Parathyroid adenoma (tissue), 2 donors: ENCODE measurements around the gene HDAC2.
"Not testable (repeated sequence)": the region's sequence is repeated elsewhere in the genome, so short reads cannot be mapped to it uniquely, and the experiment has no call there.

Experiments
- H2AFZ ChIP-seq: fragments of 300-600 bp; sonication (generic); one replicate; pipeline ENCODE4 v1.7.0; 2017; ENCODE audit warnings: antibody characterized with exemption, mild to moderate bottlenecking
- H3K27ac ChIP-seq: fragments of 300-600 bp; sonication (generic); one replicate; pipeline ENCODE4 v1.7.0; 2017
- H3K27me3 ChIP-seq: fragments of 300-600 bp; sonication (generic); one replicate; pipeline ENCODE4 v1.7.0; 2017; ENCODE audit warnings: low read length; ENCODE audit not compliant: control insufficient read depth, insufficient read depth
- H3K36me3 ChIP-seq: fragments of 300-600 bp; sonication (generic); one replicate; pipeline ENCODE4 v1.7.0; 2017; ENCODE audit warnings: low read length; ENCODE audit not compliant: control insufficient read depth, insufficient read depth
- H3K4me1 ChIP-seq: fragments of 300-600 bp; sonication (generic); one replicate; pipeline ENCODE4 v1.7.0; 2017; ENCODE audit warnings: control low read depth
- H3K4me2 ChIP-seq: fragments of 300-600 bp; sonication (generic); one replicate; pipeline ENCODE4 v1.7.0; 2017; ENCODE audit warnings: low read length
- H3K4me3 ChIP-seq: fragments of 300-600 bp; sonication (generic); one replicate; pipeline ENCODE4 v1.7.0; 2017; ENCODE audit warnings: low read depth, low read length
- H3K79me2 ChIP-seq: fragments of 300-600 bp; sonication (generic); one replicate; pipeline ENCODE4 v1.7.0; 2017; ENCODE audit warnings: control low read depth
- H3K9ac ChIP-seq: fragments of 300-600 bp; sonication (generic); one replicate; pipeline ENCODE4 v1.7.0; 2017; ENCODE audit warnings: mild to moderate bottlenecking
- H3K9me3 ChIP-seq: fragments of 300-600 bp; sonication (generic); one replicate; pipeline ENCODE4 v1.7.0; 2017; ENCODE audit warnings: low read length; ENCODE audit not compliant: control insufficient read depth
- TF ChIP-seq, protein P1 (sequence below): fragments of 300-600 bp; sonication (generic); IDR thresholded peaks from one replicate; pipeline ENCODE4 v1.7.0; 2017; ENCODE audit warnings: antibody characterized with exemption, mild to moderate bottlenecking
- donor health status: primary hyperparathyroidism.

Gene HDAC2

DNA sequence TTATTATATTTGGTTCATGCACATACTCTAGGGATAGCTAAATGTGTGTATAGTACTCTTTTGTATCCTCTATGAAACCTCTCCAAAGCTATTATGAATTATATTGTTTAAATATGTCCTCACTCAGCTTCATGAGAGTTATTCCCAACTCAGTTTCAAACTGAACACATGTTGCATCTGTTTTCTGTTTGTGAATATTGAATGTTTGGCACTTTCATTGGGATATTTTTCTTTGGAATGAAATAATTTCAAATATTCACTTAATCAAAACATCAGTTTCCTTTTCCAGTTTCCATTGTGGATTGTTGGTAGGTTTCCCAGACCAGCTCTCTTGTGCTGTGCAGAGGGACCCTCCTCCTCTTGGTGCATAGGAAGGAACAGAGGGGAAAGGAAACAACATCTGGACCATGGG lies 46.6 kb downstream of the HDAC2 start:
- Histone ChIP-seq H3K9me3 (no peaks in the 10 kb centered on the region), H3K4me2 (no peak overlapping the region), H3K4me3 (no peak overlapping the region), H3K79me2 (no peaks in the 10 kb centered on the region), H3K4me1 (no peaks in the 10 kb centered on the region), H2AFZ (no peak overlapping the region), H3K27me3 (no peaks in the 10 kb centered on the region), H3K36me3 (no peaks in the 10 kb centered on the region), H3K27ac (no peak overlapping the region), H3K9ac (no peak overlapping the region)
- TF ChIP-seq, protein P1, sequence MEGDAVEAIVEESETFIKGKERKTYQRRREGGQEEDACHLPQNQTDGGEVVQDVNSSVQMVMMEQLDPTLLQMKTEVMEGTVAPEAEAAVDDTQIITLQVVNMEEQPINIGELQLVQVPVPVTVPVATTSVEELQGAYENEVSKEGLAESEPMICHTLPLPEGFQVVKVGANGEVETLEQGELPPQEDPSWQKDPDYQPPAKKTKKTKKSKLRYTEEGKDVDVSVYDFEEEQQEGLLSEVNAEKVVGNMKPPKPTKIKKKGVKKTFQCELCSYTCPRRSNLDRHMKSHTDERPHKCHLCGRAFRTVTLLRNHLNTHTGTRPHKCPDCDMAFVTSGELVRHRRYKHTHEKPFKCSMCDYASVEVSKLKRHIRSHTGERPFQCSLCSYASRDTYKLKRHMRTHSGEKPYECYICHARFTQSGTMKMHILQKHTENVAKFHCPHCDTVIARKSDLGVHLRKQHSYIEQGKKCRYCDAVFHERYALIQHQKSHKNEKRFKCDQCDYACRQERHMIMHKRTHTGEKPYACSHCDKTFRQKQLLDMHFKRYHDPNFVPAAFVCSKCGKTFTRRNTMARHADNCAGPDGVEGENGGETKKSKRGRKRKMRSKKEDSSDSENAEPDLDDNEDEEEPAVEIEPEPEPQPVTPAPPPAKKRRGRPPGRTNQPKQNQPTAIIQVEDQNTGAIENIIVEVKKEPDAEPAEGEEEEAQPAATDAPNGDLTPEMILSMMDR = no peak

DNA sequence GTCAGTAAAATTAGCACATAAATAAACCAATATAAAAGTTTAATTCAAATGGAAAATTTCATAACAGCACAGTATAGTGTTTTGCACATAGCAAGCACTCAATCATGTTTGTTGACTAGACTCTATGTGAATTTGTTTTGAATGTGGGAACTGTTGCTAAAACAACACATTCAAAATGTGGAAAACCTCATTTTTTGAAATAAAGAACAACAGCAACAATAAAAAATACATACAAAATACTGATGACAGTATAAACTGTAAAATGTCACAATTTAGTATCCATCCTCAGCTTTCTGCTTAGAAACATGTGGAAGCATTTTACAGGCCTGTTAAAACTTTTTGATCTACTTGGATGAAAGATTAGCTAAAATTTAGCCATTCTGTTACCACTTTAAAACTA lies 47.4 kb downstream of the HDAC2 start:
- Histone ChIP-seq H3K36me3 (no peaks in the 10 kb centered on the region), H3K4me1 (no peaks in the 10 kb centered on the region), H3K9ac (no peak overlapping the region), H2AFZ (no peak overlapping the region), H3K79me2 (no peaks in the 10 kb centered on the region), H3K4me2 (no peak overlapping the region), H3K27ac (no peak overlapping the region), H3K27me3 (no peaks in the 10 kb centered on the region), H3K4me3 (no peak overlapping the region), H3K9me3 (no peaks in the 10 kb centered on the region)
- TF ChIP-seq, protein P1 = no peak

DNA sequence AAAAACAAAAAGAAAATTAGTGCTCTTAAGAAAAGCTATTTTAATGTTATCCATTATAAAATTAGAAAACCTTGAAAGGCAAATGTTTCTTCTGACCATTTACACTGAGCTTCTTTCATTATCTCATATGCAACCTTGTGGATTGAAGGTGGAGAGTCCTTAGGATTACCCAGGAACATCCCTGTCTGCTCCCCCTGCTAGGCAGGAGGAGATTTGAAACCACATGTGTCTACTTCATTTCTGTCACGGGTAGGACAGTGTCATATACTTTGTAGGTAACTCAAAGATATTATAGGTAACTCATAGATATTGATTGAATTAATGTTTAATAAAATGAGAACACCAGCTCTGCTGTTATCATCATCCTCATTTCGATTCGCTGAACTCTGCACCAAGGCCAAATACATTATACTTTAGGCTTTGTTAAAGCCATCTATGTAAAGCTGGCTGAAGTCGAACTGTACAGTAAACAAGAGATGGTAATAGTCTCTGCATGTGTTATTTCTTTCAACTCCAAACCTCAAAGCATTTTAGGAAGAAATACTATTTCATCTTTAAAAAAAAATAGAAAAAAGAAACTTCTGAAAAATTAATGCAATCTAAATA lies 49.5 kb downstream of the HDAC2 start:
- Histone ChIP-seq H3K4me3 (no peak overlapping the region), H3K9ac (no peak overlapping the region), H3K36me3 (no peaks in the 10 kb centered on the region), H3K4me2 (no peak overlapping the region), H3K9me3 (no peaks in the 10 kb centered on the region), H3K4me1 (no peaks in the 10 kb centered on the region), H3K79me2 (no peaks in the 10 kb centered on the region), H2AFZ (no peak overlapping the region), H3K27me3 (no peaks in the 10 kb centered on the region), H3K27ac (no peak overlapping the region)
- TF ChIP-seq, protein P1 = no peak

DNA sequence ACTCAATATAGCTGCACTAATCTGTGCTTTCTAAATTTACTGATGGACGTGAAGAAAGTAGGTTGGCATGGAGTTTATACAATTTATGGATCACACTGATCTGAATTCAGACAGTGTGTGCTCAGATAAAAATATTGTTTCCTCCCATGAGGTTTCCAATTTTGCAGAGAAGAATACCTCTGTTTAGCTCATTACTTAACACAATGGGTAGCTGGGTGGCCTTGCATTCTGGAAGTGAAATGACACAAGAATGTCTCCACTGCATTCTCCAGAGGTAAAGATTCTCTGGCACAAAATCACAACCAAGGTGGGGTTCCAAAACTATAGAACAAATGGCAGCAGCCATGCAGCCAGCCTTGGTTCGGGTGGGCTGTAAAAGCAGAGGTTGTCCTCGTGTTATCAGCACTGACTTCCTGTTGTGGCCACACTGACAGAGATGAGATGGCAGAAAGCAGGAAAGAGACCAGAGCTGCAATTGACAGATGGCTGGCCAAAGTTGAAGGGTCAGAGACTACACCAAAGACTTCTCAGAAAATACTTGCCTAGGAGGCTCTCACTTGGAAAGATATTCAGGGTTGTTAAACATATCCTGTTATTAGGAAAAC lies 50.2 kb downstream of the HDAC2 start:
- Histone ChIP-seq H3K4me2 (no peak overlapping the region), H3K79me2 (no peaks in the 10 kb centered on the region), H3K9ac (no peak overlapping the region), H3K27me3 (no peaks in the 10 kb centered on the region), H3K36me3 (no peaks in the 10 kb centered on the region), H3K4me3 (no peak overlapping the region), H3K4me1 (no peaks in the 10 kb centered on the region), H2AFZ (peak overlapping the region; percentile 29), H3K27ac (no peak overlapping the region), H3K9me3 (no peaks in the 10 kb centered on the region)
- TF ChIP-seq, protein P1 = no peak

DNA sequence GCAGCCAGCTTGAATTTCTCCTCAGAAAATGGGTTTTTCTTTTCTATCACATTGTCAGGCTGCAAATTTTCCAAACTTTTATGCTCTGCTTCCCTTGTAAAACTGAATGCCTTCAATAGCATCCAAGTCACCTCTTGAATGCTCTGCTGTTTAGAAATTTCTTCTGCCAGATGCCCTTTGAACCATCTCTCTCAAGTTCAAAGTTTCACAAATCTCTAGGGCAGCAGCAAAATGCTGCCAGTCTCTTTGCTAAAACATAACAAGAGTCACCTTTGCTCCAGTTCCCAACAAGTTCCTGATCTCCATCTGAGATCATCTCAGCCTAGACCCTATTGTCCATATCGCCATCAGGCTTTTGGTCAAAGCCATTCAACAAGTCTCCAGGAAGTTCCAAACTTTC lies 60.7 kb downstream of the HDAC2 start:
- H3K4me1 ChIP-seq, H3K27ac ChIP-seq, H3K4me2 ChIP-seq, H3K36me3 ChIP-seq, H3K79me2 ChIP-seq, H3K9me3 ChIP-seq, H3K9ac ChIP-seq, H3K27me3 ChIP-seq, H3K4me3 ChIP-seq, H2AFZ ChIP-seq: not testable (repeated sequence)
